Measurements from ENCODE around the gene JAZF1.

- TF ChIP-seq CTCF (IDR thresholded peaks at IDR 0.05): no peak
- TF ChIP-seq ZFX (IDR thresholded peaks at IDR 0.05; ENCODE audit: borderline replicate concordance): no peak
Measured at GRCh38 chr7:27972276-27972675, 208.3 kb downstream of the JAZF1 start.

Data from 22Rv1 (cell line).